HEK293 (cell line): ENCODE results near the gene NUCB1.

Experiments
- CTCF ChIA-PET: fragments of 350-600 bp; formaldehyde crosslinking; extraction: SDS; loops from one replicate; lab custom pipeline; 2021; ENCODE audit warnings: antibody characterized with exemption; lab: Yijun Ruan, JAX
- POLR2A ChIA-PET: fragments of 300-600 bp; formaldehyde crosslinking; extraction: SDS; loops from one replicate; lab custom pipeline; 2020; ENCODE audit warnings: antibody characterized with exemption, inconsistent platforms; lab: Yijun Ruan, JAX
- H3K27ac ChIP-seq: fragments of 200-500 bp; sonication (Bioruptor generic); 2 replicates; pipeline ENCODE4 v1.5.1; 2014; ENCODE audit warnings: low read depth, low read length, control low read depth, inconsistent platforms; ENCODE audit errors: extremely low read depth
- H3K36me3 ChIP-seq, 2 experiments: fragments of 200-500 bp in 1 of 2; sonication (Bioruptor generic) in 1 of 2; 1 replicate in 1 of 2; 2 replicates in 1 of 2; pipeline ENCODE4 v1.5.1; 2014 to 2017; ENCODE audit warnings: inconsistent platforms in 2 of 2, low read length in 2 of 2; ENCODE audit not compliant: control insufficient read depth in 2 of 2, insufficient read depth in 1 of 2
- H3K4me1 ChIP-seq: fragments of 200-500 bp; sonication (Bioruptor generic); 2 replicates; pipeline ENCODE4 v1.5.1; 2014; ENCODE audit warnings: mild to moderate bottlenecking, low read length, inconsistent platforms; ENCODE audit not compliant: control insufficient read depth, insufficient read depth
- H3K4me3 ChIP-seq: 2 replicates; pipeline ENCODE4 v1.5.1; 2011; ENCODE audit warnings: low read depth, mild to moderate bottlenecking, control low read depth, low read length, moderate library complexity
- H3K9me3 ChIP-seq: fragments of 200-500 bp; sonication (Bioruptor generic); 2 replicates; pipeline ENCODE4 v1.5.1; 2014; ENCODE audit warnings: low read depth, low read length, inconsistent platforms; ENCODE audit not compliant: control insufficient read depth, insufficient read depth
- HOXC10 ChIP-seq: sonication (generic); formaldehyde crosslinking; IDR thresholded peaks from 2 replicates; pipeline ENCODE4 v1.8.1; 2023; ENCODE audit warnings: mild to moderate bottlenecking, missing genetic modification reagents
- KLF16 ChIP-seq: fragments of 450-650 bp; formaldehyde crosslinking; IDR thresholded peaks from 2 replicates; pipeline ENCODE4 v1.5.1; 2017; ENCODE audit warnings: missing biosample characterization, missing genetic modification characterization
- KLF8 ChIP-seq: fragments of 450-650 bp; formaldehyde crosslinking; IDR thresholded peaks from 2 replicates; pipeline ENCODE4 v1.5.1; 2016; ENCODE audit warnings: missing biosample characterization, missing genetic modification characterization
- SETDB1 ChIP-seq: IDR thresholded peaks from one replicate; pipeline ENCODE4 v1.6.1; 2017; ENCODE audit warnings: mild to moderate bottlenecking, low read length, moderate library complexity, mixed read lengths; ENCODE audit not compliant: insufficient read length
- SP2 ChIP-seq: fragments of 450-650 bp; formaldehyde crosslinking; IDR thresholded peaks from 2 replicates; pipeline ENCODE4 v1.5.1; 2016; ENCODE audit warnings: missing biosample characterization, missing genetic modification characterization
- YY1 ChIP-seq: fragments of 450-650 bp; formaldehyde crosslinking; IDR thresholded peaks from 2 replicates; pipeline ENCODE4 v1.5.1; 2018; ENCODE audit warnings: missing biosample characterization, missing genetic modification characterization
- ZBTB8A ChIP-seq: fragments of 450-650 bp; formaldehyde crosslinking; IDR thresholded peaks from 2 replicates; pipeline ENCODE4 v1.5.1; 2016; ENCODE audit warnings: missing biosample characterization, missing genetic modification characterization
- ZFP41 ChIP-seq: fragments of 450-650 bp; formaldehyde crosslinking; IDR thresholded peaks from 2 replicates; pipeline ENCODE4 v1.5.1; 2016; ENCODE audit warnings: missing biosample characterization, missing genetic modification characterization, borderline replicate concordance
- ZNF2 ChIP-seq: fragments of 450-650 bp; formaldehyde crosslinking; IDR thresholded peaks from 2 replicates; pipeline ENCODE4 v1.5.1; 2016; ENCODE audit warnings: missing biosample characterization, missing genetic modification characterization
- ZNF248 ChIP-seq: fragments of 450-650 bp; formaldehyde crosslinking; IDR thresholded peaks from 2 replicates; pipeline ENCODE4 v1.5.1; 2017; ENCODE audit warnings: missing biosample characterization, missing genetic modification characterization
- ZNF302 ChIP-seq: fragments of 450-650 bp; formaldehyde crosslinking; IDR thresholded peaks from 2 replicates; pipeline ENCODE4 v1.5.1; 2016; ENCODE audit warnings: missing biosample characterization, missing genetic modification characterization, low read depth
- ZNF521 ChIP-seq: fragments of 450-650 bp; formaldehyde crosslinking; IDR thresholded peaks from 2 replicates; pipeline ENCODE4 v1.5.1; 2017; ENCODE audit warnings: missing biosample characterization, mild to moderate bottlenecking, missing genetic modification characterization
- ZNF596 ChIP-seq: fragments of 450-650 bp; IDR thresholded peaks from 2 replicates; pipeline ENCODE4 v1.5.0; 2018; ENCODE audit warnings: missing biosample characterization, mild to moderate bottlenecking, missing genetic modification characterization, moderate library complexity
- ZNF677 ChIP-seq: fragments of 450-650 bp; IDR thresholded peaks from 2 replicates; pipeline ENCODE4 v1.5.0; 2018; ENCODE audit warnings: missing biosample characterization, mild to moderate bottlenecking, missing genetic modification characterization, moderate library complexity
- ZNF701 ChIP-seq: fragments of 450-650 bp; formaldehyde crosslinking; IDR thresholded peaks from 2 replicates; pipeline ENCODE4 v1.5.1; 2016; ENCODE audit warnings: missing biosample characterization, missing genetic modification characterization
- ZNF707 ChIP-seq: fragments of 450-650 bp; formaldehyde crosslinking; IDR thresholded peaks from 2 replicates; pipeline ENCODE4 v1.5.1; 2016; ENCODE audit warnings: missing biosample characterization, missing genetic modification characterization
- ZNF76 ChIP-seq: fragments of 450-650 bp; formaldehyde crosslinking; IDR thresholded peaks from 2 replicates; pipeline ENCODE4; 2016; ENCODE audit warnings: low read depth, missing biosample characterization, missing genetic modification characterization, borderline replicate concordance
- TF ChIP-seq, protein P1 (sequence below): fragments of 450-650 bp; formaldehyde crosslinking; IDR thresholded peaks from 2 replicates; pipeline ENCODE4 v1.5.1; 2016; ENCODE audit warnings: missing biosample characterization, missing genetic modification characterization
- TF ChIP-seq, protein P2 (sequence below): IDR thresholded peaks from 2 replicates; pipeline ENCODE4 v1.6.1; 2011; ENCODE audit warnings: mild to moderate bottlenecking, low read depth, low read length, borderline replicate concordance
- TF ChIP-seq, protein P3 (sequence below): fragments of 450-650 bp; formaldehyde crosslinking; IDR thresholded peaks from 2 replicates; pipeline ENCODE4 v1.5.1; 2016; ENCODE audit warnings: missing biosample characterization, missing genetic modification characterization
- TF ChIP-seq, protein P4 (sequence below): fragments of 450-650 bp; formaldehyde crosslinking; IDR thresholded peaks from 2 replicates; pipeline ENCODE4 v1.5.1; 2016; ENCODE audit warnings: missing biosample characterization, missing genetic modification characterization
- TF ChIP-seq, protein P5 (sequence below): fragments of 450-650 bp; formaldehyde crosslinking; IDR thresholded peaks from 2 replicates; pipeline ENCODE4 v1.5.1; 2016; ENCODE audit warnings: missing biosample characterization, missing genetic modification characterization

Gene NUCB1

DNA sequence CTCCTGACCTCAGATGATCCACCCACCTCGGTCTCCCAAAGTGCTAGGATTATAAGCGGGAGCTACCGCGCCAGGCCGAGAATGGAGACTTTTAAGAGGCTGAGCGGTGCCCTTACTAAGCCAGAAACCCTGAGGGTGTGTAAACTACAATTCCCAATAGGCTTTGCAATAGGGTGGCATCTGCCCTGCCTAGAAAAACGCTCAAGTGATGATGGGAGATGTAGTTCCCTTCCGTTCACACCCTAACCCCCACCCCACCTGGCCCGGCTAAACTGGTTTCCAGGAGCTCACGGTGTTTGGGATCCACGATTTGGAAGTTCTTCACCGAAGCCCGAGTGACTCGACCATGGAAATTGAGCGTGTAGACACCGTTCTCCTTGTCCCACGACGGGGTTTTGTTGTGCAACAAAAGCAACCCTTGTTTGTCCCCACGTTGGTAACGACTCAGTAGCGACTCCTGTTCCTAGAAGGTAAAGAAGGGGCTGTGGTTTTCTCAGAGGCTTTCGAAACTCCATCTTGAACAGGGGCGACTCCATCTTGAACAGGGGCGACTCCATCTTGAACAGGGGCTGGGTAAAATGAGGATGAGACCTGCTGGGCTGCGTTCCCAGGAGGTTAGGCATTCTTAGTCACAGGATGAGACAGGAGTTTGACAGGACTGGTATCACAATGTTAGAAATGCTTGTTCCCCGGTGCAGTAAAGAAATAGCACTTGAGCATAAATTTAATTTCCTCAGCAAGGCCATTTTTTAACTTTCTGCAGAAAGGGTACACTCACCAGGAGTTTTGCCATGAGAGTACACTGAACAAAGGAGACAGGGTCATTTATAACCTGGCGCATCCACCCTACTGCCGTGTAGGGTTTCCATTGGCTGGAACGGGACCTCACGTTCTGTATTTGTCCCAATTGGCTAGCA is 18.1 kb upstream of the NUCB1 start:
- CTCF ChIA-PET = interaction anchor here (1.3 to 4.1 kb wide), 2 partner anchors 40 to 88 kb away, joined by 3 to 22 read pairs; no protein-coding TSS in a partner anchor
- TF ChIP-seq, protein P1, sequence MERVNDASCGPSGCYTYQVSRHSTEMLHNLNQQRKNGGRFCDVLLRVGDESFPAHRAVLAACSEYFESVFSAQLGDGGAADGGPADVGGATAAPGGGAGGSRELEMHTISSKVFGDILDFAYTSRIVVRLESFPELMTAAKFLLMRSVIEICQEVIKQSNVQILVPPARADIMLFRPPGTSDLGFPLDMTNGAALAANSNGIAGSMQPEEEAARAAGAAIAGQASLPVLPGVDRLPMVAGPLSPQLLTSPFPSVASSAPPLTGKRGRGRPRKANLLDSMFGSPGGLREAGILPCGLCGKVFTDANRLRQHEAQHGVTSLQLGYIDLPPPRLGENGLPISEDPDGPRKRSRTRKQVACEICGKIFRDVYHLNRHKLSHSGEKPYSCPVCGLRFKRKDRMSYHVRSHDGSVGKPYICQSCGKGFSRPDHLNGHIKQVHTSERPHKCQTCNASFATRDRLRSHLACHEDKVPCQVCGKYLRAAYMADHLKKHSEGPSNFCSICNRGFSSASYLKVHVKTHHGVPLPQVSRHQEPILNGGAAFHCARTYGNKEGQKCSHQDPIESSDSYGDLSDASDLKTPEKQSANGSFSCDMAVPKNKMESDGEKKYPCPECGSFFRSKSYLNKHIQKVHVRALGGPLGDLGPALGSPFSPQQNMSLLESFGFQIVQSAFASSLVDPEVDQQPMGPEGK (tag by site-specific recombination) = no peak
- no peak for TF ChIP-seq ZFP41 (tag by site-specific recombination)
- TF ChIP-seq SETDB1 = peak; percentile 33
- peak; percentile 77 for TF ChIP-seq KLF8 (tag by site-specific recombination)
- TF ChIP-seq YY1 = peak; percentile 68; the same call in 1 of the 2 replicates
- peak; percentile 94 for TF ChIP-seq ZNF76
- POLR2A ChIA-PET = interaction anchor here (1.0 to 1.8 kb wide), 2 partner anchors 10 to 80 kb away, joined by 3 to 5 read pairs; partner anchors contain the start of gene PPP1R15A

DNA sequence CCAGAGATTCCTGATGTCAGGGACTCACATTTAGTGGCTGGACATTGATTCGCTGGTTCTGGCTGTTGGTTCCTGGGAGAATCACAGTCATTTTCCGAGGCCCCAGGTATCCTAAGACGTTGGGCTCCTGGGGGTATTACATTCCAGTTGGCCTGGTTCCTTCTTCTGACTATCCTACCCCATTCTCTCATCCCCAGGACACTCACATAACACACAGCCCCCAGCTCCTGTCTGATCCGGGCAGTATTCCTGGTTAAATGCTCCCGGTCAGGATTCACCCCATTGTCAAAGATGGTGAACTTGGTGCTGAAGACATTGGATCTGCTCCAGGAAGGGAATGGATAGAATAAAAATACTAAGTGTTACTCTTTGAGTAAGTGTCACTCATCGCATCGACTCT is 16.4 kb upstream of the NUCB1 start:
- Histone ChIP-seq H3K36me3 (no peaks in the 10 kb centered on the region), H3K27ac (no peak overlapping the region), H3K4me3 (no peak overlapping the region), H3K4me1 (no peaks in the 10 kb centered on the region), H3K9me3 (no peaks in the 10 kb centered on the region)
- TF ChIP-seq, protein P2, sequence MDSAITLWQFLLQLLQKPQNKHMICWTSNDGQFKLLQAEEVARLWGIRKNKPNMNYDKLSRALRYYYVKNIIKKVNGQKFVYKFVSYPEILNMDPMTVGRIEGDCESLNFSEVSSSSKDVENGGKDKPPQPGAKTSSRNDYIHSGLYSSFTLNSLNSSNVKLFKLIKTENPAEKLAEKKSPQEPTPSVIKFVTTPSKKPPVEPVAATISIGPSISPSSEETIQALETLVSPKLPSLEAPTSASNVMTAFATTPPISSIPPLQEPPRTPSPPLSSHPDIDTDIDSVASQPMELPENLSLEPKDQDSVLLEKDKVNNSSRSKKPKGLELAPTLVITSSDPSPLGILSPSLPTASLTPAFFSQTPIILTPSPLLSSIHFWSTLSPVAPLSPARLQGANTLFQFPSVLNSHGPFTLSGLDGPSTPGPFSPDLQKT = no peak
- no peak for TF ChIP-seq ZNF677
- no peak for TF ChIP-seq HOXC10 (CRISPR knock-in tag)
- TF ChIP-seq, protein P3, sequence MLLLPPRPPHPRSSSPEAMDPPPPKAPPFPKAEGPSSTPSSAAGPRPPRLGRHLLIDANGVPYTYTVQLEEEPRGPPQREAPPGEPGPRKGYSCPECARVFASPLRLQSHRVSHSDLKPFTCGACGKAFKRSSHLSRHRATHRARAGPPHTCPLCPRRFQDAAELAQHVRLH = no peak
- TF ChIP-seq ZNF2 (tag by site-specific recombination) = no peak
- TF ChIP-seq ZNF701 (tag by site-specific recombination) = no peak
- no peak for TF ChIP-seq ZNF707 (tag by site-specific recombination)
- no peak for TF ChIP-seq ZNF596 (tag by site-specific recombination)
- ChIA-PET POLR2A (no interaction called here), CTCF (interaction anchor here (1.6 kb wide), 1 partner anchor 41 kb away, joined by 3 read pairs; no protein-coding TSS in a partner anchor)

More for the DNA sequence above, 18.1 kb upstream of the NUCB1 start:
- no peak overlapping the region for H3K27ac ChIP-seq
- H3K4me1 ChIP-seq = no peaks in the 10 kb centered on the region
- H3K4me3 ChIP-seq = no peak overlapping the region
- no peaks in the 10 kb centered on the region for H3K9me3 ChIP-seq
- no peaks in the 10 kb centered on the region for H3K36me3 ChIP-seq

DNA sequence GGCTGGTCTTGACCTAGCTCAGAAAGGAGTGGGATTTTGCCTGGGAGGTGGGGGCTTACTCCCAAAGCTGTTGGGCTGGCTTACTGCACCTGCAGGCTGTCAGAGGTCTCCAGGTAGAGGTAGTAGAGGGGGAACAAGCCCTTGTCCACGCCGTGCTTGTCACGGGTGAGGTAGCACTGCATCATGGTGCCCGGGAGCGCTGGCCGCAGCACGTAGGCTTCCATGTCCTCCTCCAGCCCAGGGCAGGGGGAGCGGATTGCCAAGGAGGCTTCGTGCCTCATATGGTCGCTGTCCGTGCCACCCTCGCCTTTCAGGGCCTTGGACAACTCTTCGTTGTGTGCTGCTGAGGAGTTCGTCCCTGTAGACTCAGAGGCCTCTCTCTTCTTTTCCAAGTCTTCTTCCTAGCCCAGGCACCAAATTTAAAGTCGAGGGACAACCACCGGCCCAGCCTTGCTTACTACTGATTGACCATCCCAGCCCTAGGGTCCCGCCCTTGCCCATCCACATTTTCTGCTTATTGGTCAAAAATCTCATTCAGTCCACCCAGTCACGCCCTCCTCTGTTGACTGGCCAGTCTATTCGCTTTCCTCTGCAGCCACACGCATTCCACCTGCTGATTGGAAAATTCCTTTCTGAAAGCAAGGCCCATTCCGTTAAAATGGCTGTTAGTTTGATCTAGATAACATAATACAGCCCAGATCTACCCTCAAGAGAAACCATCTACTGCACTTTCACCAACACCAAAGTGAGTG is 12.1 kb upstream of the NUCB1 start:
- H3K4me1 ChIP-seq = peaks cover 3% of the 10 kb centered on the region; the same call in 1 of the 2 replicates
- no peak overlapping the region for H3K27ac ChIP-seq
- H3K4me3 ChIP-seq = no peak overlapping the region
- ChIA-PET CTCF (no interaction called here), POLR2A (interaction anchor here (0.6 kb wide), 1 partner anchor 18 kb away, joined by 8 read pairs; no protein-coding TSS in a partner anchor)
- H3K36me3 ChIP-seq = no peaks in the 10 kb centered on the region
- TF ChIP-seq SP2 (tag by site-specific recombination) (peak; percentile 28; the same call in 1 of the 2 replicates), ZNF248 (tag by site-specific recombination) (no peak), YY1 (no peak), ZBTB8A (tag by site-specific recombination) (no peak), ZNF521 (tag by site-specific recombination) (no peak), ZNF302 (tag by site-specific recombination) (no peak), KLF16 (tag by site-specific recombination) (no peak)
- TF ChIP-seq, protein P4, sequence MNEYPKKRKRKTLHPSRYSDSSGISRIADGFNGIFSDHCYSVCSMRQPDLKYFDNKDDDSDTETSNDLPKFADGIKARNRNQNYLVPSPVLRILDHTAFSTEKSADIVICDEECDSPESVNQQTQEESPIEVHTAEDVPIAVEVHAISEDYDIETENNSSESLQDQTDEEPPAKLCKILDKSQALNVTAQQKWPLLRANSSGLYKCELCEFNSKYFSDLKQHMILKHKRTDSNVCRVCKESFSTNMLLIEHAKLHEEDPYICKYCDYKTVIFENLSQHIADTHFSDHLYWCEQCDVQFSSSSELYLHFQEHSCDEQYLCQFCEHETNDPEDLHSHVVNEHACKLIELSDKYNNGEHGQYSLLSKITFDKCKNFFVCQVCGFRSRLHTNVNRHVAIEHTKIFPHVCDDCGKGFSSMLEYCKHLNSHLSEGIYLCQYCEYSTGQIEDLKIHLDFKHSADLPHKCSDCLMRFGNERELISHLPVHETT (tag by site-specific recombination) = no peak
- TF ChIP-seq, protein P5, sequence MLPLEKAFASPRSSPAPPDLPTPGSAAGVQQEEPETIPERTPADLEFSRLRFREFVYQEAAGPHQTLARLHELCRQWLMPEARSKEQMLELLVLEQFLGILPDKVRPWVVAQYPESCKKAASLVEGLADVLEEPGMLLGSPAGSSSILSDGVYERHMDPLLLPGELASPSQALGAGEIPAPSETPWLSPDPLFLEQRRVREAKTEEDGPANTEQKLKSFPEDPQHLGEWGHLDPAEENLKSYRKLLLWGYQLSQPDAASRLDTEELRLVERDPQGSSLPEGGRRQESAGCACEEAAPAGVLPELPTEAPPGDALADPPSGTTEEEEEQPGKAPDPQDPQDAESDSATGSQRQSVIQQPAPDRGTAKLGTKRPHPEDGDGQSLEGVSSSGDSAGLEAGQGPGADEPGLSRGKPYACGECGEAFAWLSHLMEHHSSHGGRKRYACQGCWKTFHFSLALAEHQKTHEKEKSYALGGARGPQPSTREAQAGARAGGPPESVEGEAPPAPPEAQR (tag by site-specific recombination) = no peak
- TF ChIP-seq, all 188 proteins: peak for 1
- H3K9me3 ChIP-seq = no peaks in the 10 kb centered on the region
